IMR-90 (cell line): ENCODE data around the gene LAP3. TPM values are rescaled to one million over a fixed set of nuclear protein-coding genes. Genes with fewer than 3 reads are reported as not detected.

Experiments
- ATAC-seq: fragments of 200-7000 bp; cut with Tn5 transposase; 2 replicates; pipeline ENCODE4 v1.9.1; 2020; ENCODE audit warnings: low read depth, mild to moderate bottlenecking, moderate library complexity
- BruUV-seq: library from RNA; stranded (reverse); fragments of 400-500 nt; replicated peaks from 2 replicates; lab custom pipeline; 2021; lab: Mats Ljungman, UMichigan
- CTCF ChIA-PET: fragments of 300-600 bp; formaldehyde crosslinking; extraction: SDS; loops from one replicate; lab custom pipeline; 2021; ENCODE audit warnings: antibody characterized with exemption; lab: Yijun Ruan, JAX
- POLR2A ChIA-PET: fragments of 300-600 bp; sonication (Branson Sonifier 250); formaldehyde crosslinking; loops from one replicate; lab custom pipeline; 2022; ENCODE audit warnings: antibody characterized with exemption; ENCODE audit not compliant: unreplicated experiment; lab: Charles Lee
- DNase-seq: peaks from one replicate; pipeline ENCODE4 v3.0.0; 2013
- H2AFZ ChIP-seq: replicated peaks from 2 replicates; pipeline ENCODE3; 2013; ENCODE audit warnings: low read length, mild to moderate bottlenecking; ENCODE audit not compliant: poor library complexity
- H2AK5ac ChIP-seq: 2 replicates; pipeline ENCODE4 v1.6.1; 2013; ENCODE audit warnings: low read depth, low read length, inconsistent platforms
- H2AK9ac ChIP-seq: replicated peaks from 2 replicates; pipeline ENCODE3; 2013; ENCODE audit warnings: mild to moderate bottlenecking, low read depth, low read length, moderate library complexity; ENCODE audit not compliant: poor library complexity
- H2BK120ac ChIP-seq: 2 replicates; pipeline ENCODE4 v1.6.1; 2013; ENCODE audit warnings: low read depth, low read length, inconsistent platforms
- H2BK15ac ChIP-seq: 3 replicates; pipeline ENCODE4 v1.6.1; 2013; ENCODE audit warnings: low read depth, low read length, inconsistent platforms
- H2BK20ac ChIP-seq: 2 replicates; pipeline ENCODE4 v1.6.1; 2013; ENCODE audit warnings: low read depth, mild to moderate bottlenecking, inconsistent platforms, low read length, moderate library complexity
- H2BK5ac ChIP-seq: 2 replicates; pipeline ENCODE4 v1.6.1; 2013; ENCODE audit warnings: mild to moderate bottlenecking, low read depth, low read length, inconsistent platforms; ENCODE audit not compliant: poor library complexity, severe bottlenecking
- H3K14ac ChIP-seq: replicated peaks from 2 replicates; pipeline ENCODE4 v1.6.1; 2013; ENCODE audit warnings: low read depth, low read length, inconsistent platforms
- H3K18ac ChIP-seq: 2 replicates; pipeline ENCODE4 v1.6.1; 2013; ENCODE audit warnings: low read depth, low read length, control low read depth
- H3K23ac ChIP-seq: 2 replicates; pipeline ENCODE4 v1.6.1; 2013; ENCODE audit warnings: low read depth, low read length, inconsistent platforms
- H3K27ac ChIP-seq: 2 replicates; pipeline ENCODE4 v1.5.1; 2013; ENCODE audit warnings: mild to moderate bottlenecking, control low read depth, low read length; ENCODE audit not compliant: insufficient read depth
- H3K27me3 ChIP-seq: 2 replicates; pipeline ENCODE4 v1.6.1; 2013; ENCODE audit warnings: low read length; ENCODE audit not compliant: control insufficient read depth, insufficient read depth
- H3K36me3 ChIP-seq: 2 replicates; pipeline ENCODE4 v1.6.1; 2013; ENCODE audit warnings: low read length, mixed read lengths; ENCODE audit not compliant: control insufficient read depth, insufficient read depth
- H3K4ac ChIP-seq: 2 replicates; pipeline ENCODE4 v1.6.1; 2013; ENCODE audit warnings: low read depth, low read length, inconsistent platforms
- H3K4me1 ChIP-seq: 2 replicates; pipeline ENCODE4 v1.6.1; 2013; ENCODE audit warnings: low read length, mixed read lengths; ENCODE audit not compliant: control insufficient read depth, insufficient read depth
- H3K4me2 ChIP-seq: 2 replicates; pipeline ENCODE4 v1.6.1; 2013; ENCODE audit warnings: low read depth, mild to moderate bottlenecking, control low read depth, low read length, moderate library complexity
- H3K4me3 ChIP-seq: 2 replicates; pipeline ENCODE4 v1.5.1; 2013; ENCODE audit warnings: low read depth, mild to moderate bottlenecking, control low read depth, low read length, moderate library complexity; ENCODE audit not compliant: insufficient read depth
- H3K56ac ChIP-seq: 2 replicates; pipeline ENCODE4 v1.6.1; 2013; ENCODE audit warnings: low read length, inconsistent platforms; ENCODE audit not compliant: insufficient read depth; ENCODE audit errors: extremely low read depth
- H3K79me1 ChIP-seq, 2 experiments: 2 replicates each; pipeline ENCODE4 v1.6.1; 2013; ENCODE audit warnings: low read length in 2 of 2, inconsistent platforms in 1 of 2, low read depth in 1 of 2
- H3K9ac ChIP-seq: 2 replicates; pipeline ENCODE4 v1.6.1; 2013; ENCODE audit warnings: low read depth, low read length, control low read depth
- H3K9me1 ChIP-seq: 2 replicates; pipeline ENCODE4 v1.6.1; 2013; ENCODE audit warnings: low read length, inconsistent platforms; ENCODE audit not compliant: insufficient read depth
- H3K9me3 ChIP-seq: 2 replicates; pipeline ENCODE4 v1.6.1; 2013; ENCODE audit warnings: low read length; ENCODE audit not compliant: control insufficient read depth, insufficient read depth
- H4K20me1 ChIP-seq: 2 replicates; pipeline ENCODE4 v1.6.1; 2013; ENCODE audit warnings: low read length, inconsistent platforms; ENCODE audit not compliant: insufficient read depth
- H4K5ac ChIP-seq: 2 replicates; pipeline ENCODE4 v1.6.1; 2013; ENCODE audit warnings: mild to moderate bottlenecking, low read depth, low read length, control low read depth
- H4K8ac ChIP-seq, 2 experiments: 2 replicates each; pipeline ENCODE4 v1.6.1; 2013; ENCODE audit warnings: low read depth in 2 of 2, low read length in 2 of 2, control low read depth in 1 of 2, inconsistent platforms in 1 of 2
- H4K91ac ChIP-seq: 2 replicates; pipeline ENCODE4 v1.6.1; 2013; ENCODE audit warnings: low read depth, low read length, inconsistent platforms; ENCODE audit not compliant: insufficient read depth
- RFX5 ChIP-seq: IDR thresholded peaks from 2 replicates; pipeline ENCODE4 v1.8.0; 2012; ENCODE audit warnings: low read depth, mild to moderate bottlenecking, low read length, moderate library complexity
- SMC3 ChIP-seq: fragments of 150-350 bp; IDR thresholded peaks from 2 replicates; pipeline ENCODE4 v1.6.1; 2016; ENCODE audit warnings: low read depth, mild to moderate bottlenecking, antibody characterized with exemption, low read length, moderate library complexity
- WGBS, 2 experiments: methylation state at CpG; one replicate each; pipeline versions ENCODE4 v1.1.5 to v1.1.7; 2013; ENCODE audit warnings: missing lambda C conversion rate in 2 of 2; ENCODE audit not compliant: insufficient read length in 1 of 2; ENCODE audit errors: extremely low coverage in 2 of 2; 5-methylcytosine and 5-hydroxymethylcytosine counted together
- dilution Hi-C: fragments of 300-500 bp; cut with HindIII; formaldehyde crosslinking; loops from one replicate; pipeline ENCODE4 v1.14.3; 2018; ENCODE audit warnings: low sequenced_read_pairs; ENCODE audit not compliant: unreplicated experiment
- in situ Hi-C: fragments of 300-500 bp; cut with MboI; formaldehyde crosslinking; loops from 3 replicates; pipeline ENCODE4 v1.14.3; 2019; ENCODE audit warnings: low sequenced_read_pairs, inconsistent platforms, mixed read lengths
- intact Hi-C: fragments of 100-400 bp; cut with micrococcal nuclease; formaldehyde crosslinking; loops from 2 replicates; pipeline ENCODE4 v1.10.0; 2022
- polyA plus RNA-seq, 3 experiments: library from polyadenylated mRNA; depleted of rRNA; stranded (reverse); fragments of >200 nt; gene quantifications; 2 replicates each; pipeline ENCODE4 v1.2.3, GENCODE V29; 2012; ENCODE audit warnings: low replicate concordance in 1 of 3
- total RNA-seq: library from RNA; depleted of rRNA; stranded (reverse); fragments of >200 nt; gene quantifications from 2 replicates; pipeline ENCODE4 v1.2.3, GENCODE V29; 2012
- TF ChIP-seq, protein P1 (sequence below): conservative IDR thresholded peaks from 2 replicates; pipeline ENCODE4 v1.5.1; 2012; ENCODE audit warnings: mild to moderate bottlenecking, low read depth, low read length, improper control_type of control experiment

The LAP3 gene
- total and polyA plus RNA-seq, 2 of the 4 experiments (the other 2 are of a cell fraction): 57.9 to 91.6 TPM

DNA sequence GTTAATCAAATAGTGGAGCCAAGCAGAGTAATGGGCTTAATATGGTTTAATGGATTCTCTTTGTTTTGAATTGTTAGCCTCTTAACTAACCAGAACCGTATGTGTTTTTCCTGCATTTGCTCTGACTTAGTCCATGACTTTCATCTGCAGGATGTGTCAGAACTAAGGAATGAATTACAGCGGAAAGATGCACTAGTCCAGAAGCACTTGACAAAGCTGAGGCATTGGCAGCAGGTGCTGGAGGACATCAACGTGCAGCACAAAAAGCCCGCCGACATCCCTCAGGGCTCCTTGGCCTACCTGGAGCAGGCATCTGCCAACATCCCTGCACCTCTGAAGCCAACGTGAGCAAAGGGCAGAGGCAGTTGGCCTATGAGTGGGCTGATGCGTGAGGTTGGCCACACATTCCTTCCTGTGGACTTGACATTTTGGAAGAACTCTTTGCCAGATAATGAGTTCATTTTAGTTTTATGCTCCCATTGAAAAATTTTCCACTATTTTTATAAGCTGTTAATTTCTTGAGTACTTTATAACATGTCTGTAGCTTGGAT is 46.5 kb downstream of the LAP3 start:
- WGBS, 2 experiments: 100% methylated on average over 3 of the region's 7 CpGs; no CpG with 5 or more reads in 1 of the 2 experiments
- Histone ChIP-seq H3K56ac (no peak overlapping the region), H2AFZ (no peak overlapping the region), H3K9me1 (peaks cover 12% of the 10 kb centered on the region; the same call in 1 of the 2 replicates), H3K36me3 (peaks cover 57% of the 10 kb centered on the region), H4K8ac (no peak overlapping the region), H3K18ac (no peak overlapping the region), H4K20me1 (peaks cover 30% of the 10 kb centered on the region), H3K14ac (no peak overlapping the region), H3K4me1 (peaks cover 7% of the 10 kb centered on the region), H4K5ac (no peak overlapping the region), H4K91ac (no peak overlapping the region), H2BK5ac (no peak overlapping the region), H3K4me2 (no peak overlapping the region), H3K9ac (no peak overlapping the region), H3K4ac (no peak overlapping the region), H3K27ac (no peak overlapping the region), H3K23ac (no peak overlapping the region), H2BK120ac (no peak overlapping the region), H3K4me3 (no peak overlapping the region), H2BK15ac (no peak overlapping the region), H2AK9ac (no peak overlapping the region), H2BK20ac (no peak overlapping the region), H3K9me3 (no peaks in the 10 kb centered on the region), H3K27me3 (no peaks in the 10 kb centered on the region), H3K79me1 (peaks cover 33 to 58% of the 10 kb centered on the region in 2 experiments), H2AK5ac (no peak overlapping the region)
- TF ChIP-seq RFX5 (no peak), SMC3 (no peak)
- TF ChIP-seq, protein P1, sequence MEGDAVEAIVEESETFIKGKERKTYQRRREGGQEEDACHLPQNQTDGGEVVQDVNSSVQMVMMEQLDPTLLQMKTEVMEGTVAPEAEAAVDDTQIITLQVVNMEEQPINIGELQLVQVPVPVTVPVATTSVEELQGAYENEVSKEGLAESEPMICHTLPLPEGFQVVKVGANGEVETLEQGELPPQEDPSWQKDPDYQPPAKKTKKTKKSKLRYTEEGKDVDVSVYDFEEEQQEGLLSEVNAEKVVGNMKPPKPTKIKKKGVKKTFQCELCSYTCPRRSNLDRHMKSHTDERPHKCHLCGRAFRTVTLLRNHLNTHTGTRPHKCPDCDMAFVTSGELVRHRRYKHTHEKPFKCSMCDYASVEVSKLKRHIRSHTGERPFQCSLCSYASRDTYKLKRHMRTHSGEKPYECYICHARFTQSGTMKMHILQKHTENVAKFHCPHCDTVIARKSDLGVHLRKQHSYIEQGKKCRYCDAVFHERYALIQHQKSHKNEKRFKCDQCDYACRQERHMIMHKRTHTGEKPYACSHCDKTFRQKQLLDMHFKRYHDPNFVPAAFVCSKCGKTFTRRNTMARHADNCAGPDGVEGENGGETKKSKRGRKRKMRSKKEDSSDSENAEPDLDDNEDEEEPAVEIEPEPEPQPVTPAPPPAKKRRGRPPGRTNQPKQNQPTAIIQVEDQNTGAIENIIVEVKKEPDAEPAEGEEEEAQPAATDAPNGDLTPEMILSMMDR: no peak
- dilution Hi-C loops: no loop called here
- BruUV-seq: no TSS peak
- no peak for ATAC-seq
- in situ Hi-C loops: no loop called here
- DNase-seq: peak; percentile 68
- ChIA-PET CTCF (interaction anchor here (1.8 kb wide), 1 partner anchor 74 kb away, joined by 4 read pairs; no protein-coding TSS in a partner anchor), POLR2A (no interaction called here)
- intact Hi-C loops: no loop called here
